HG02759 (cell line): ENCODE results near the gene PSTPIP2.
A peak's percentile ranks its signal among the peaks of the same experiment; 100 is the strongest.
"Not testable (repeated sequence)": the region's sequence is repeated elsewhere in the genome, so short reads cannot be mapped to it uniquely, and the experiment has no call there.

Experiments
- ATAC-seq: cut with Tn5 transposase; IDR thresholded peaks from one replicate; pipeline ENCODE4 v1.9.1; 2021; ENCODE audit warnings: mild to moderate bottlenecking, moderate library complexity; ENCODE audit not compliant: unreplicated experiment

PSTPIP2 gene, protein sequence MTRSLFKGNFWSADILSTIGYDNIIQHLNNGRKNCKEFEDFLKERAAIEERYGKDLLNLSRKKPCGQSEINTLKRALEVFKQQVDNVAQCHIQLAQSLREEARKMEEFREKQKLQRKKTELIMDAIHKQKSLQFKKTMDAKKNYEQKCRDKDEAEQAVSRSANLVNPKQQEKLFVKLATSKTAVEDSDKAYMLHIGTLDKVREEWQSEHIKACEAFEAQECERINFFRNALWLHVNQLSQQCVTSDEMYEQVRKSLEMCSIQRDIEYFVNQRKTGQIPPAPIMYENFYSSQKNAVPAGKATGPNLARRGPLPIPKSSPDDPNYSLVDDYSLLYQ

DNA sequence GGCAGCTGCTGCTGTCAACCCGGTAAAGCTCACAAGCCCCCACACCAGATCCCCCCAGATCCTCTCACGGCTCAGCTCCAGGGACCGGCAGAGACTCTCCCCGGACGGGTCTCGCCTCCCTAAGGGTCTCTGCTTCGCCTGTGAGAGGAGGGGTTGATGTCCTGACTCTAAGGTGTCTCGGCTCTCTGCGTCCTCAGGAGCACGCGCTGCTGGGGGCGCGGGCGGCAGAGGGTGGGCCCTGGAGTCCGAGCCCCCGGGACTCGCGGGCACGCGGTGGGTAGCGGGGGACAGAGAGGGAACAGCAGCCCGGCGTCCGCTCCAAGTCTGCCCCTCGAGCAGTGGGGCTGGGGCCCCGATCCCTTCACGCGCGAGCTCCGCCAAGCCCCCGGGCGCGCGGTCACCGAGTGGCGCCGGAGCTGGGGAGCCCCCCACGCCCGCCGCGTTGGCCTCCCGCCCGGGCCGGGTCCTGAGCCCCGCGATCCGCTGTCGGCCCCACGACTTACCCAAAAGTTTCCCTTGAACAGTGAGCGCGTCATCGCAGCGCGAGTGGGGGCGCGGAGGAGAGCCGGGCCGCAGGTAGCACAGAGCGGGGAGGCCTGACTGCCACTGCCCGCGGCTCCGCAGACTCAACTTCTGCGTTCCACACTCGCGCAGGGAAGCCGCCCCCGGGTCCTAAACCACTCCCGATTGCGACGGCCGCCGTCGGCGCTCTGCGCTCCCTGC is at the start of gene PSTPIP2:
PSTPIP2 (minus strand) TSS at position 608 of the 723 bp plus-strand sequence; CDS start at position 536, 72 bp downstream.
- ATAC-seq = peak; percentile 74

DNA sequence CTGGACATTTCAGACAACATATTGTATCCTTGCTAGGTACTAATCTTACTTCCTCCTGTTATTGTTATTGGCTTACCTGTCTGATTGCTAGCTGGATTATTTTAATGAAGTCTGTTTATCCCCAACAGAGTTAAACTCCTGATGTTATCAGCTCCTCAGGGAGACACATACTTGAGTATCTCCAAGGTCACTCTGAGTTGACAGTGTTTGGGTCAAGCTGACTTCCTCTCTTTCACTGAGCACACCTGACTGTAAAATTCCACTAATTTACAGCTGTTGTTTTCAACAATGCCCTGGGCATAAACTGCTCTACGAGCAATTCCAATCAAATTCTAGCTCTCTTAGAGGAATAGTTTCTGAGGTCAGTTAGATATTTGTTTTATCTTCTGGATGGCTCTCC is 41.7 kb upstream of the PSTPIP2 start:
- no peak for ATAC-seq

DNA sequence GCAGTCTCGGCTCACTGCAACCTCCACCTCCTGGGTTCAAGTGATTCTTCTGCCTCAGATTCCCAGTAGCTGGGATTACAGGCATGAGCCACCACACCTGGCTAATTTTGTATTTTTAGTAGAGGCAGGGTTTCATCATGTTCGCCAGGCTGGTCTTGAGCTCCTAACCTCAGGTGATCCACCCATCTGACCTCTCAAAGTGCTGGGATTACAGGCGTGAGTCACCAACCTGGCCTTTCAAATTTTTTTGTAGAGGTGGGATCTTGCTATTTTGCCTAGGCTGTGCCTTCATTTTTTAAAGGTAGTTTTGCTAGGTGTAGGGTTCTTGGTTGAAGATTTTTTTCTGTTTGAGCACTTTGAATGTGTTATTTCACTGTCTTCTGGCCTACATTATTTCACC is 38.3 kb upstream of the PSTPIP2 start:
- no peak for ATAC-seq

DNA sequence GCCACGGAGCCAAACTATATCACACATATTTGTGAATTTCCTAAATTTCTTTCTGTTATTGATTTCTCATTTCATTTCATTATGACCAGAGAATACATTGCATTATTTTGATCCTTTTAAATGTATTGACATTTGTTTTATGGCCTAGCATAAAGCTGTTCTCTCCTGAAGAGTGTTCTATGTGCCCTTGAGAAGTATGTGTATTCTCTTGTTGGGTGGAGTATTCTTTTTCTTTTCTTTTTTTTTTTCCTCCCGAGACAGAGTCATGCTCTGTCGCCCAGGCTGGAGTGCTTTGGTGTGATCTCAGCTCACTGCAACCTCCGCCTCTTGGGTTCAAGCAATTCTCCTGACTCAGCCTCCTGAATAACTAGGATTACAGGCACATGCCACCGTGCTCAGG is 37.3 kb upstream of the PSTPIP2 start:
- no peak for ATAC-seq

DNA sequence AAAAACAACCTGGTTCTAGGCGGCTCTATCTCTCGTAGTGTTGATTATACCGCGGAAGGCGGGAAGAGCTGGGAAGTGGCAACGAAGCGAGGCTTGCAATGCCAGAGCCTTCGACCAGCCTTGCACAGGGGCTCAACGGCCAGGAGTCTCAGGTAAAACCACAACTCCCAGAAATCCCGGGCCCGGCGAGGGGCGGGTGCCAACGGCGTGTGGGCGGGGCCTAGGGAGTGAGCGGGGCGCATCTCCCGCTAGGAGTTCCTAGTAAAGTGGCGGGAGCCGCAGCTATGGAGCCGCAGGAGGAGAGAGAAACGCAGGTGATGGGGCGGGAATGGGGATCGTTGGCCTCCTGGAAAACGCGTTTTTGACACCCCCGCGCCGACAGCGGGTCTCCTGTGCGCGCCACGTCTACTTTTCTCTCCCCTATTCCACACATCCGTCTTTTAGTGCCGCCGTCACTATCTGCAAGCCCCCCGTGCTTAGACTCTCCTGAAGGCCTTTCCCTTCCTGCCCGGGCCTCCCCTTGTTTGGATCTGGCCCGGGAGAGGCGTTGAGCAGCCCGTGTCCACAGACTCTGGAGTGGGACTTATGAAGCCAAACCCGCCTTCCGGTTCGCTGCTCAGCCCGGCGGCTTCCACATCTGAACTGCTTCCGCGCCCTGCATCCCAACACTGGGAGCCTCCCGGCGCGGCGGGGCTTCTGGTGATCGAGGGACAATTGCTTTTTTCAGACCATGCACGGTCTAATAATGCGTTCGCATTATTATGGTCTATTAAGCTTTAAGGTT is 32.3 kb upstream of the PSTPIP2 start, which contains the start of gene HAUS1:
HAUS1 (plus strand) TSS at position 258 of the 784 bp plus-strand sequence; CDS start at position 285, 27 bp downstream.
- peak; percentile 95 for ATAC-seq

DNA sequence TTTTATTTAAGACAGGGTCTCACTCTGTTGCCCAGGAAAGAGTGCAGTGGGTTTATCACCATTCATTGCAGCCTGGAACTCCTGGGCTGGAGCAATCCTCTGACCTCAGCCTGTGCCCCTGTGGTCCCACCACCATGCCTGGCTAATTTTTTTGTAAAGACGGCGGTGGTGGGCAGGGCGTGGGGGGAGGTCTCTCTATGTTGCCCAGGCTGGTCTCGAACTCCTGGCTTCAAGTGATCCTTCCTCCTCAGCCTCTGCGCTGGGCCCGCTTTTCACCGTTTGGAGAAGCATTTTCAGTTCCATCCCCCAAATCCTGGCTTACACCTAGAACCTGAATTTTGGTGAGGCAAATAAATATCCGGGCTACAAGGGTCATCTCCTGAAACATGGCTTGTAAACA is 27.4 kb upstream of the PSTPIP2 start:
- ATAC-seq = no peak

DNA sequence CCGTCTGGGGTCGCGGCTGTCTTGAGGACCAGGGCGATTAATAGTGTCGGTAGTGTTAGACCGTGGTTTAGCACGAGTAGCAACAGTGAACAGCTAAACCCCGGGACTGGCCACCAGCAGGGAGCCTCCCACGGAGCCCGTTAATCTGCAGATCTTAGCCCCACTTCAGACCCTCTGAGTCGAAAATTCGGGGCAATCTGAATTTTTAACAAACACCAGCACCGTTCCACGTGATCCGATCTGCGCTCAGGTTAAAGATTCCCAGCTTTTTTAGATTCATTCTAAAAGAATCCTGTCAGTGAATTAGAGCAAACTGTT is 26.5 kb upstream of the PSTPIP2 start:
- ATAC-seq = no peak

DNA sequence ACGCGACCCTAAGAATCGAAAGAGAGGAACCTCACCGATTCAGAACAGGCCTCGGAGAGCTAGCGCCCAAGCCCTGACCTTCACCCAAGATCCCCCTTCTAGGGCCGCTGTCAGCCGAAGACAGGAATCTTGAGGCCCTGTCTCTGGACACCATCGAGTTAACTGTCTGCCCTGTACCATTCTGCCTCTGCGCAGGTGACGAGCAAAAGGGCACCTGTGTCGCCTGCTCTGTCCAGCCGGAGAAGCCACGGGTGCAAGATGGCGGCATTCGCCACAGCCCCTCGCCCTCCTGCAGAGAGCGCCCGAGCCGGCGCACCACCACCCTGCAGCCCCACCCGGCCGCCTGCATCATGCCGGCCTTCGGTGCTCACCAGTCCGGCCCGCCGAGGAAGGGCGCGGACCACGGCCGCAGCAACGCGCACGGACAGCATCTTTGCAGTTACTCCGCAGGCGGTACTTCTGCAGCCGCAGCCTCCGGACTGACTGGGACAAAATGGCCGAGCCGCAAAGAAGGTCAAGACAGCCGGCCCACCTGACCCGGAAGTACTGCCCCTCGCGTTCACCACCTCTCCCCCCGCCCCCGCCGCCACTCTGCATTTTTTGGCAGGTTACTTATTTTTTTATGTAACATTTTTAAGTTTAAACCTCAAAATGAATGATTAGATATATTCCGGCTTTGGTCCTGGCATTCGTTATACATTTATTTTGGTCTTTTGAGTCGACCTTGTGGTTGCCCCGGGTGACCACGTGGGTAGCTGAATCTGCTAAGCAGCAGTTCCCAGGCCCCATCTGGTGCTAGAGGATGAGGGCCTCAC is 25.9 kb upstream of the PSTPIP2 start, which contains the start of gene ATP5F1A:
ATP5F1A (minus strand) TSS at position 496 of the 815 bp plus-strand sequence; CDS start at position 431, 65 bp downstream.
- peak; percentile 87 for ATAC-seq

DNA sequence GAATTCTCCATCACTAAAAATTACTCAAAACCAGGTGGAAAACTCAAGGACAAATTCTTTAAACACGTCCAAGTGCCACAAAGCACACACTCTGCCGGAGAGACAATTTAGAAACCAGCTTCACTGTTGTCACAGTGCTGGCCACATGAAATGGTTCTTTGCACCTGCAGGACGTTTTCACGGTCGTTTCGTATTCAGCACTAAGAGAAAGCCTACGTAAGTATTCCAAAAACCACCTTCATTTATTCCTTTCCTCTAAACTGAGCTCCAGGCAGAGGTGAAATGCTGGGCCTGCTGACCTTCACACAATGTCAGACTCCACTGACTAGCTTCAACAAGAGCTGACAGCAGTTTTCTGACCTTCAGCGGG is 25.4 kb upstream of the PSTPIP2 start:
- peak; percentile 24 for ATAC-seq

DNA sequence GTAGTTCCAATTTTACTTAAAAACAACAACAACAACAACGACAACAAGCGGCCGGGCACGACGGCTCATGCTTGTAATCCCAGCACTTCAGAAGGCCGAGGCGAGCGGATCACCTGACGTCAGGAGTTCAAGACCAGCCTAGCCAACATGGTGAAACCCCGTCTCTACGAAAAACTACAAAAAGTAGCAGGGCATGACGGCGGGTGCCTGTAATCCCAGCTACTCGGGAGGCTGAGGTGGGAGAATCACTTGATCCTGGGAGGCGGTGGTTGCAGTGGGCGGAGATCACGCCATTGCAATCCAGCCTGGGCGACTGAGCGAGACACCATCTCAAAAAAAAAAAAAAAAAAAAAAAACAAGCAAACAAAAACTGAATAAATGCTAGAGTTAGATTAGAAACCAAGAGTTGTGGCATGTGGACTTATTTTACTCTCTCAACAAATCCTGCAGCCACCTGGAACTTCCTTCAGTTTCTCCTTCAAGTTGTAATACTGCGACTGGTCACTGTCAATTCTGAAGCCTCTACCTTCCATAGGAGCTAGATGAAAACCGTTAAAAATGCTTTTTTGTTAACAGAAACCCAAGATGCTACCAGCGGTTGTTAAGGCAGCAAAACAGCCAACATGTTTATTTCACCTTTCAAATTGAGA is 24.7 kb upstream of the PSTPIP2 start:
- no peak for ATAC-seq

DNA sequence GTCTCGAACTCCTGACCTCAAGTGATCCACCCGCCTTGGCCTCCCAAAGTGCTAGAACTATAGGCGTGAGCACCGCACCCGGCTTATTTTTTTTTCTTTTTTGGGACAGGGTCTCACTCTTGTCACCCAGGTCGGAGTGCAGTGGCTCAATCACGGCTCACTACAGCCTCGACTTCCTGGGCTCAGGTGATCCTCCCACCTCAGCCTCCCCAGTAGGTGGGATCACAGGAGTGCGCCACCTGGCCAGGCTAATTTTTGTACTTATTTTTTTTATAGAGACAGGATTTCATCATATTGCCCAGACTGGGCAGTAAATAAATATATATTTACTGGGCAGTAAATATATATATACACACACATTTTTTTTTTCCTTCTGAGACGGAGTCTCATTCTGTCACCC is 23.5 kb upstream of the PSTPIP2 start:
- no peak for ATAC-seq

DNA sequence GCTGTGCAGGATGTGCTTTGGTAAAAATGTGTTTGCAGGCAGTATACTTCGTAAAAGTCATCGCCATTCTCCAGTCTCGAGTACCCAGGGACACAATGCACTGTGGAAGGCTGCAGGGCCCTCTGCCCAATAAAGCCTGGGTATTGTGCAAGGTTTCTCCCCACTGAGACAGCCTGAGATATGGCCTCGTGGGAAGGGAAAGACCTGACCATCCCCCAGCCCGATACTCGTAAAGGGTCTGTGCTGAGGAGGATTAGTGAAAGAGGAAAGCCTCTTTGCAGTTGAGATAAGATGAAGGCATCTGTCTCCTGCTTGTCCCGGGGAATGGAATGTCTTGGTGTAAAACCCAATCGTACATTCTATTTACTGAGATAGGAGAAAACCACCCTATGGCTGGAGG is 16.4 kb upstream of the PSTPIP2 start:
- not testable (repeated sequence) for ATAC-seq

DNA sequence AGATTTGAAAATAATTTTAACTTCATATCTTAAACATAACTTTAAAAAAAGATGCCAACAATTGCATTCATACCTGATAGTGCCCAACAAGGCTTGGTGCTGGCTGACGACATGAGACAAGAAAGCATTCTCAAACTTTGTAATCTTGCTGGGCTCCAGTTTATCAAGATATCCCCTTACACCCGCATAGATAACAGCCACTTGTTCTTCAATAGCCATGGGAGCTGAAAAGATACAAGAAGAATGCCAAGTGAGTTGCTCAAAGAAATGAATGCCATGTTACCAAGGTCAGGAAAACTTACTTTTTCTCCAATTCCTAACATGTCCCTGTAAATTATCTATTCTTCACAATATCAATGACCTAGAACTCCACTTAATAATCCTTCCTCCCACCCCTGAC is 12.4 kb upstream of the PSTPIP2 start:
- no peak for ATAC-seq

DNA sequence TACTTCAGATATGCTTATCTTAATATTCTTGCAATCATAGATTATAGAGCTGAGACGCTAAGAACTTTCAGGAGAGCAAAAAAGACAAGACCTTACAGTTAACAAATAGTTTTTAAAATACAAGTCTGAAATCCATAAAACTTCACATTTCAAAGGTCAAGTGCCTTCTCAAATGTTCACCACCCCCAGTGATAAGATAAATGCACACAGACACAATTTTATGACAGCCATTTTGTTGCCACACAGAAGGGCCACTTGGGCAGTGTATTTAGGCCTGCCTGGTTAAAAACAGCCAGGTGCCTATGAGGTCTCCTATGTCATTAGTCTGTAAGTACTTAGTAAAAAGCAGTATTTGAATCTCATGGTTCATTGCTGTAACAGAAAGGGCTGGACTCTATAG is 8.1 kb upstream of the PSTPIP2 start:
- ATAC-seq = no peak

DNA sequence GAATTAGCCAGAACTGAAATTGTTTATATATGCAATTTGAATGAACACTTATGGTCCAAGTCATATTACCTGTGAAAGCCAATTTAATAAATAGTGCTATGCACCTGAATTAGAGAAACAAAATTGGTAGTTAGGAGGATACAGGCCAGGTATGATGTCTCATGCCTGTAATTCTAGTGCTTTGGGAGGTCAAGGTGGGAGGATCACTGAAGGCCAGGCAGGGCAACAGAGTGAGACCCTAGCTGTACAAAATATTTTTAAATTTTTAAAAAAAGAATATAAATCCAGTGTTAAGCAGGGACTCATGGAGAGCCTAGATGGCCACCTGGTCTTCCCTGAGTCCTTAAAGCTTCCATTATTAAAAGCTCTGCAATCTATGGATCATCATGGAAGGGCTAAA is 7.3 kb upstream of the PSTPIP2 start:
- ATAC-seq = no peak

DNA sequence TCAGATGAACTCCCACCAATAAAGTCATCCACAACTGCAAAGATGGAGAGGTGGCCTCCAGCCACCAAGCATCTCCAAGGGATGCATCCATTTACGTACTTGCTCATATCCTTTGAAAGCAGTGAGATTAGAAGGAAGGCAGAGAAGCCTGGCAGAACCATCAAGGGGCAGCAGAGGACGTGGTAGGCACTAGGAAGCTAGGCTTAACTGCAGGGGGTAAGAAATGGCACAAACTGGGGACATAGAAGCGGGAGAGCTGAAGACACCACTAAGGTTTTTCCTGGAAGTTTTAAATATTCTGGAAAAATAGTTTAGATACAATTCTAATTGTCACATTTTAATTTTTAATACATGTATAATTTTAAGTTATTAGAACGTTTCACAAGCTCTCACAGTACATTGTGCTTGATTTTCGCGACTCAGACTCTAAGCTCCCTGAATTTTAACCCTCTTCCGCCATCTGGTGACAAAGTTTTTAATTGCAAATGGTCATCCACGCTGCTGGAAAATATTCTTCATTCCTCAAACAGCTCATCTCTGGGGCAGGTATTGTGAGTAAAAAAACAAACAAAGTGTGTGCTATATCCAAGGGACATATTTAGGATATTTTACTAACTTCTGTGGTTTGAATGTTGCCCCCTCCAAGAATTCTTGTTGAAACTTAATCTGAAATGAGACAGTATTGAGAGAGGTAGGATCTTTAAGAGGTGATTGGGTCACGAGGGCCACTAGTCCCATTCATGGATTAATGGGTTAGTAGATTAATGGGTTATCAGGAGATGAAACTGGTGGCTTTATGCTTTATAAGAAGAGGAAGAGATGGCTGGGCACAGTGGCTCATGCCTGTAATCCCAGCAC is 1.6 kb upstream of the PSTPIP2 start:
- no peak for ATAC-seq

DNA sequence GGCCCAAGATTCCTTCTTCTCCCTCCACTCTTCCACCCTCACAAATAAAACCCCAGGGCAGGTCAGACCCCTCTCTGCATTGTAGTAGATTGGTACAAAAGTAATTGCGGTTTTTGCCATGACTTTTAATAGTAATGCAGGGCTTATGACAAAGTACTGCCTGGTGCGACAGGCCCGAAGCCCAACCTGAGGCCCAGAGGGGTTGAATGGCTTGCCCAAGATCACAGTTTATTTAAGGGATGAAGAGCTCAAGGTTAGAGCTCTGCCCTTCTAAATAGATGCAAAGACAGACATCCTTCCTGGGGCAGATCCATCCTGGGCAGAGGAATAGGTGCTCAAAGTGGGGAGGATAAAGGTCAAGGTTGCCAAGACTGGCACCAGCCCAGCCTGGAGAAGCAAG is 899 bp upstream of the PSTPIP2 start:
- no peak for ATAC-seq

DNA sequence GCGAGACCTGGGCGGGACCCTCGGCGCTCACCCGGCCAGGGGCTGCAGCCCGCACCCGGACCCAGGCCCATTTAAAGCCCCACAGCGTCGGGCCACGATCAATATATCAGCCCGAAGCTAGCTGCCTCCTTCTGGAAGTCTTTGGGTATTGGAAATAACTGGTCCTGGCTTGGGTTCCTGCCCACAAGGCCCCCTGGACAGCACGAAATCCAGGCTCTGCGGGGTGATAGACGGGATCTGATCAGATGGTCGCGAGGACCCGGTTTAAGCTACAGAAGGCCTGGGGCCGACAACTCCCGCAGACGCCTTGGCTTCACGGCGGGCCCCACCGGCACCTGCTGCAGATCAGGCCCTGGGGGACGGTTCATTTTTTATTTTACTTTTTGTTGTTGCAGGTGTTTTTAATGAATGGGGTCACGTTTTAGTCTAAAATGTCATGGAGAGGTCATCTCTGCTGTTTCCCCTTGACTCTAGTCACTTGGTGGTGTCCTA is 362 bp upstream of the PSTPIP2 start:
- no peak for ATAC-seq
